GM19395 (cell line): ENCODE results near the gene ADORA2A.
A peak's percentile ranks its signal among the peaks of the same experiment; 100 is the strongest.

Experiments
- ATAC-seq: cut with Tn5 transposase; IDR thresholded peaks from one replicate; pipeline ENCODE4 v1.9.1; 2021; ENCODE audit warnings: mild to moderate bottlenecking, moderate library complexity; ENCODE audit not compliant: unreplicated experiment

ADORA2A gene

GRCh38 chr22:24431309-24432034 lies 4.1 kb downstream of the ADORA2A start:
- ATAC-seq, result no peak

- ATAC-seq, result no peak
These were observed 4.9 kb downstream of the ADORA2A start for GRCh38 chr22:24432059-24432853.

GRCh38 chr22:24433001-24433827 lies 5.8 kb downstream of the ADORA2A start:
- ATAC-seq, result no peak

GRCh38 chr22:24433828-24434470 lies 6.5 kb downstream of the ADORA2A start:
- ATAC-seq, result peak; percentile 60

- ATAC-seq, result peak; percentile 52
These were observed 7.3 kb downstream of the ADORA2A start for GRCh38 chr22:24434471-24435322.

GRCh38 chr22:24435323-24435645 lies 7.9 kb downstream of the ADORA2A start:
- no peak for ATAC-seq

- no peak for ATAC-seq
These were observed 8.5 kb downstream of the ADORA2A start for GRCh38 chr22:24435861-24436371.

GRCh38 chr22:24436553-24436952 lies 9.2 kb downstream of the ADORA2A start:
- ATAC-seq, result no peak

- ATAC-seq, result no peak
These were observed 9.7 kb downstream of the ADORA2A start for GRCh38 chr22:24437091-24437490.

GRCh38 chr22:24437741-24438328 lies 10.4 kb downstream of the ADORA2A start:
- ATAC-seq, result no peak

- no peak for ATAC-seq
These were observed 12.9 kb downstream of the ADORA2A start for GRCh38 chr22:24440270-24440717.

- no peak for ATAC-seq
These were observed 13.5 kb downstream of the ADORA2A start for GRCh38 chr22:24440718-24441405.

- no peak for ATAC-seq
These were observed 14.3 kb downstream of the ADORA2A start for GRCh38 chr22:24441406-24442351.

- no peak for ATAC-seq
These were observed 14.9 kb downstream of the ADORA2A start for GRCh38 chr22:24442352-24442744.

GRCh38 chr22:24443668-24444067 lies 16.3 kb downstream of the ADORA2A start:
- no peak for ATAC-seq

GRCh38 chr22:24444251-24444650 lies 16.9 kb downstream of the ADORA2A start:
- ATAC-seq, result no peak

- ATAC-seq, result no peak
These were observed 17.5 kb downstream of the ADORA2A start for GRCh38 chr22:24444729-24445466.
